Measurements from ENCODE around the gene KDM5B. TPM values are rescaled to one million over a fixed set of nuclear protein-coding genes. Genes with fewer than 3 reads are reported as not detected.
"Not testable (repeated sequence)": the region's sequence is repeated elsewhere in the genome, so short reads cannot be mapped to it uniquely, and the experiment has no call there.

Gene KDM5B
- total RNA-seq, 1 donor, result 138 TPM

DNA sequence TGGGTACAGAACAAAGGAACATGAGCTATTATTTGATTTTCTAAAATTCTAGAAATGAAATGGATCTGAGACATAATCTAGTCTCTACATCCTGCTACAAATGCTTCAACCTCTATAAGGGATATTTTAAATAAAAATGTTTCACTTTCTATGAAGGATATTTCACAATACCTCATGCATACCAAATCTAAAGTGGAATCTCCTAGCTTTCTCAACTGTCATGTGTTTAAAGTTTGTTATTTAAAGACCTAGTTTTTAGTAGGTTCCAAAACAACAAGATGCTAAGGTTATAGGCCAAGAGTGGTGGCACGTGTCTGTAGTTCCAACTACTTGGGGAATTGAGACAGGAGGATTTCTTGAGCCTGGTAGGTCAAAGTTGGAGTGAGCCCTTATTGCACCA is 47.6 kb downstream of the KDM5B start:
- no peak overlapping the region for H3K4me3 ChIP-seq (ENCODE audit: low read depth, low read length)
- TF ChIP-seq CTCF (IDR thresholded peaks at IDR 0.05; ENCODE audit: insufficient read depth, low read depth, low read length), result no peak
- DNase-seq (ENCODE audit: low read depth), result peak; percentile 66

DNA sequence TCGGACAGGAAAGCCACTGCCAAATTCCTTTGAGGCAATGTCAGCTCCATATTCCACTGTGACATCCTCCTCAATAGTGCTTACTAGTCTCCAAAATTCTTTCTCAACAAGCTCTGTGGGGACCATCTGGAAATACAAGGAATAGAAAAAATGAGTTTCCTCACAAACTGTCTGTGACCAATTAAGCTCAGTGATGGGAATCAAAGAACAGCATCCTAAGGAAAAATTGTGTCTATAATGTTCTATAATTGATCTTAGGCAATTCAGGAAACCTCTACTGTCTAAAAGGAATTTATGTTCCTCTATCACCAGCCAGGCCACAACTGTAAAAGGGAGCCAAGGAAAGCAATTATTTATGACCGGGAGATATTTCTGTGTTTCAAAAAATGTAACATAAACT is 51.8 kb downstream of the KDM5B start:
- DNase-seq (ENCODE audit: low read depth), result no peak
- no peak for TF ChIP-seq CTCF (IDR thresholded peaks at IDR 0.05; ENCODE audit: insufficient read depth, low read depth, low read length)
- H3K4me3 ChIP-seq (ENCODE audit: low read depth, low read length), result no peak overlapping the region

- TF ChIP-seq CTCF (IDR thresholded peaks at IDR 0.05; ENCODE audit: insufficient read depth, low read depth, low read length), result no peak
- DNase-seq (ENCODE audit: low read depth), result no peak
Observed at GRCh38 chr1:202754293-202754692, 53.9 kb downstream of the KDM5B start.

DNA sequence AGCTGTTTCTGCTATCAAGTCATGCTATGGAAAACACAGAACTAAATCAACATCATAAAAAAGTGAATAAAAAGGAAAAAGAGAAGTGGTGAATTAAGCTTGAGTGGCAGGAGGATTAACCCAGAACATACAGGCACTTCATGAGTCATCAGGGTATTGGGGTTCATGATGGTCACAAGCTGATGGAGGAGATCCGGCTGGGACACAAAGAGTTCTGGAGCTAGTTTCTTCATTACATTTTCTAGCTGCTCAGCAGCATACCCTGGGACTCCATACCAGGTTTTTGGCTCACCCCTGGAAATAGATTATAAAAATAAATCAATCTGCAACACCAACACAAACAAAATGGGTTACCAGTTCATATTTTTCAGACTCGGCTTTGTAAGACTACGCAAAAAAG is 55.4 kb downstream of the KDM5B start:
- no peak for TF ChIP-seq CTCF (IDR thresholded peaks at IDR 0.05; ENCODE audit: insufficient read depth, low read depth, low read length)
- DNase-seq (ENCODE audit: low read depth), result peak; percentile 3

More at GRCh38 chr1:202754293-202754692, 53.9 kb downstream of the KDM5B start:
- H3K4me3 ChIP-seq (ENCODE audit: low read depth, low read length), result no peak overlapping the region

DNA sequence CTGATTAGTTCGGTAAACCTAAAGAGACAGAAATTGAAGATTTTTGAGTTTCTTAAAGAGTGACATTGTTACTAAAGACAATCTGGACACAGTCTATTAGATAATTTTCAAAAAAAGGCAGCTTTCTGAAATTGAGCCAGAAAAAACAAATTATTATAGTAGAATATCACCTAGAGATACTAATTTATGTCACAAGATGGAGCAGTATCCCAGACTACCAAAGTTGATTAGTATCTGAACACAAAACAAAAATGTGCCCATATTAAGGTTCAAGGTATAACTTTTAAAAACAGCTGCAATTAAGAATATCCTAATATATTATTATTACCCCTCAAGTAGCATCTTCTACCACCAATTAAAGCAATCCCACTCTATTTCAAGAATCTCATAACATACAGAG is 57.5 kb downstream of the KDM5B start:
- DNase-seq (ENCODE audit: low read depth), result no peak
- no peak overlapping the region for H3K4me3 ChIP-seq (ENCODE audit: low read depth, low read length)
- no peak for TF ChIP-seq CTCF (IDR thresholded peaks at IDR 0.05; ENCODE audit: insufficient read depth, low read depth, low read length)

More for the DNA sequence above, 55.4 kb downstream of the KDM5B start:
- no peak overlapping the region for H3K4me3 ChIP-seq (ENCODE audit: low read depth, low read length)

- DNase-seq (ENCODE audit: low read depth), result peak; percentile 4
- TF ChIP-seq CTCF (IDR thresholded peaks at IDR 0.05; ENCODE audit: insufficient read depth, low read depth, low read length), result no peak
Observed at GRCh38 chr1:202750024-202750423, 58.2 kb downstream of the KDM5B start.

DNA sequence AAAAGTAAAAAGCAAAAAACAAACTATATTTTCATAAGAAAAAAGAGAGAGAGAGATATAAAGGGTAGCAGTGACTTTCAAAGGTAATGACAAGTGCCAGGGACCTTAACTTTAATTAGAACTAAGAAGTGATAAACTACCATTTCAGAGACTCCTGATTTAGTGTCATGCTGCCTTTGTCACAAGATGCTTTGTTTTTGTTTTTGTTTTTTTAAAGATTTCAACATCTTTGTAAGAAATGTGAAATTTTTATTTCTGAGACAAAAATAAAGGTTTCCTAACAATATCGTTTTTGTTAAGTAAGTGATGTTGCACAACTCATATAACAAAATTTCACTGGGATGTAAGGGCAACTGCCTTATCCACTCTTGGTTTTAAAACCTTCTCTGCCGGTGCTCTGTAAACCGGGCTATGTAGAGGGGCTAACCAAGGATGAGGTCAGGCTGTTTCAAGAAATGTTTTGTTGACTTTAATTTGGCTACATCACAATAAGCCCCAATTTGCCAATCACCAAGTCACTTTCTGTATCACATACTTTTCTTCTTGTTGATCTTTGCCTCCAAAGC is 62.8 kb downstream of the KDM5B start:
- peak; percentile 61 for DNase-seq (ENCODE audit: low read depth)
- no peak overlapping the region for H3K4me3 ChIP-seq (ENCODE audit: low read depth, low read length)
- TF ChIP-seq CTCF (IDR thresholded peaks at IDR 0.05; ENCODE audit: insufficient read depth, low read depth, low read length), result no peak

More at GRCh38 chr1:202750024-202750423, 58.2 kb downstream of the KDM5B start:
- no peak overlapping the region for H3K4me3 ChIP-seq (ENCODE audit: low read depth, low read length)

- DNase-seq (ENCODE audit: low read depth); H3K4me3 ChIP-seq (ENCODE audit: low read depth, low read length): not testable (repeated sequence)
Observed at GRCh38 chr1:202744770-202745169, 63.5 kb downstream of the KDM5B start.
